NT2/D1 (cell line): ENCODE data around the gene DIABLO.

Source experiments
- SUZ12 ChIP-seq: IDR thresholded peaks from 2 replicates; pipeline ENCODE4 v1.6.1; 2011; ENCODE audit not compliant: insufficient read length, insufficient read depth; ENCODE audit errors: extremely low read depth
- YY1 ChIP-seq: IDR thresholded peaks from 2 replicates; pipeline ENCODE4 v1.6.1; 2011; ENCODE audit not compliant: insufficient read length, insufficient read depth
- ZNF274 ChIP-seq: IDR thresholded peaks from 2 replicates; pipeline ENCODE4 v1.6.1; 2011; ENCODE audit warnings: mild to moderate bottlenecking, low read depth, low read length

GRCh38 chr12:122266230-122266901 lies 40.5 kb upstream of the DIABLO start, which contains the start of gene VPS33A:
- TF ChIP-seq ZNF274 (no peak), YY1 (peak; percentile 80), SUZ12 (no peak)
